Measurements from ENCODE around the gene ELAVL2.

The ELAVL2 gene

GRCh38 chr9:23665635-23666034 is 160.4 kb downstream of the ELAVL2 start:
- in situ Hi-C loops (cut with MboI; ENCODE audit: low sequenced_read_pairs, unreplicated experiment), result no loop called here
- DNase-seq (ENCODE audit: low spot score), result no peak
- no peak for TF ChIP-seq CTCF (IDR thresholded peaks at IDR 0.05; ENCODE audit: borderline replicate concordance, control extremely low read depth, extremely low read depth, insufficient read depth, missing control alignments)

- no peak for DNase-seq (ENCODE audit: low spot score)
- TF ChIP-seq CTCF (IDR thresholded peaks at IDR 0.05; ENCODE audit: borderline replicate concordance, control extremely low read depth, extremely low read depth, insufficient read depth, missing control alignments), result no peak
- in situ Hi-C loops (cut with MboI; ENCODE audit: low sequenced_read_pairs, unreplicated experiment), result no loop called here
Observed at GRCh38 chr9:23665051-23665450, 161.0 kb downstream of the ELAVL2 start.

GRCh38 chr9:23663946-23664345 is 162.1 kb downstream of the ELAVL2 start:
- no peak for TF ChIP-seq CTCF (IDR thresholded peaks at IDR 0.05; ENCODE audit: borderline replicate concordance, control extremely low read depth, extremely low read depth, insufficient read depth, missing control alignments)
- in situ Hi-C loops (cut with MboI; ENCODE audit: low sequenced_read_pairs, unreplicated experiment), result no loop called here

DNA sequence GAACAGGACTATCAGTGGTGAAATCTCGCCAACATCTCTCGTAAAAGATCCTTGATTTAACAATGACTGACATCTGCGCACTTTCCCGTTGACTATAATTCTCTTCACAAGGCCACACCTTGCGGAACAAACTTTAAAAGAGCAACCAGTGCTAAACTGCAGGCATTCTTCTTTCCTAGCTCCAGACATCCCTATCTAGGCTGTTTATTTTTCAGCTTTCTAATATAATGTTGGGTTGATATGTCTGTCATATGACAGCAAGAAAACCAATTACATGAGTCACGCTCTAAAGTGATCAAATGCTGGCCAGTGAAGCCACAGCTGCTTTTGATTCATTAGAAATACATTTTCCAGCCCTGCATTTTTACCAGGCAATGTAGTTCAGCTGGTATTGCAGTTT is 162.5 kb downstream of the ELAVL2 start:
- no peak for TF ChIP-seq CTCF (IDR thresholded peaks at IDR 0.05; ENCODE audit: borderline replicate concordance, control extremely low read depth, extremely low read depth, insufficient read depth, missing control alignments)
- in situ Hi-C loops (cut with MboI; ENCODE audit: low sequenced_read_pairs, unreplicated experiment), result no loop called here
- no peak for DNase-seq (ENCODE audit: low spot score)

More at GRCh38 chr9:23663946-23664345, 162.1 kb downstream of the ELAVL2 start:
- no peak for DNase-seq (ENCODE audit: low spot score)

DNA sequence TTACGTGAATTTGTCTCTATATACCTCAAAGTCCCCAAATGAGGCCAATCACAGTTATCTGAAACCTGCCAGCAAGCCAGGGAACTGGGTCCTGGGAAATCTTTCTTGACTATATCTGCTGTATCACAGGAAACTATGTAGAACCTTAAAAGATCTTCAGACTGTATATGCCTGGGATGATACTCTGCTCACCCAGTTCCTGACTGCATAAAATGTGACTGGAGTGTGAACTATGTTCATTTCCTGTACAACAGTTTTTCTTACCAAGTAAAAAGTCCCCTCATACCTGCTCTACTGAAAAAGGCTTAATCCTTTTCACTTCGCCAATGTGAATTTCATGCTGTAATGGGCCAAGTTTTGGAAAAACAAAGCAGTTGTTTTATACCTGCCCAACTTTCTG is 162.9 kb downstream of the ELAVL2 start:
- TF ChIP-seq CTCF (IDR thresholded peaks at IDR 0.05; ENCODE audit: borderline replicate concordance, control extremely low read depth, extremely low read depth, insufficient read depth, missing control alignments), result no peak
- no peak for DNase-seq (ENCODE audit: low spot score)
- in situ Hi-C loops (cut with MboI; ENCODE audit: low sequenced_read_pairs, unreplicated experiment), result no loop called here

DNA sequence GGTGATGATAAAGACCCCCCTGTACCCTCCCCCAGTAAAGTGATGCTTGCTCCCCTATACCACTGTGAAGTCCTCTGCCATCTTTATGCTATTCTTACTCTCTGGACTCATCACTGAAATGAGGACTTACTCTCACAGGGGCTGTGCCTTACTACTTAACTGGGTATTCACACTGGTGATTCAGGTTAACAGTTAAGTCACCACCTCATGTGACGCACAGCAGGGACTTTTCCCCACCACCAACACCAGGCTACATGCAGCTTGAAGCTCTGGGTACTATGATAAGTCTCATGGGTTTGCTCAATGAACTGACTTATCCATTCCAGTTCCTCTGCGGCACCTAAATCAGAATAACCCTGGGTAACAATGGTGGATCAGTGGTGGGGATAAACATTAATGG is 163.7 kb downstream of the ELAVL2 start:
- in situ Hi-C loops (cut with MboI; ENCODE audit: low sequenced_read_pairs, unreplicated experiment), result no loop called here

More for the DNA sequence above, 163.7 kb downstream of the ELAVL2 start:
- no peak for TF ChIP-seq CTCF (IDR thresholded peaks at IDR 0.05; ENCODE audit: borderline replicate concordance, control extremely low read depth, extremely low read depth, insufficient read depth, missing control alignments)
- DNase-seq (ENCODE audit: low spot score), result no peak

Measured in GM13976 (cell line).